ENCODE data around the gene DNAH8.

Gene DNAH8

DNA sequence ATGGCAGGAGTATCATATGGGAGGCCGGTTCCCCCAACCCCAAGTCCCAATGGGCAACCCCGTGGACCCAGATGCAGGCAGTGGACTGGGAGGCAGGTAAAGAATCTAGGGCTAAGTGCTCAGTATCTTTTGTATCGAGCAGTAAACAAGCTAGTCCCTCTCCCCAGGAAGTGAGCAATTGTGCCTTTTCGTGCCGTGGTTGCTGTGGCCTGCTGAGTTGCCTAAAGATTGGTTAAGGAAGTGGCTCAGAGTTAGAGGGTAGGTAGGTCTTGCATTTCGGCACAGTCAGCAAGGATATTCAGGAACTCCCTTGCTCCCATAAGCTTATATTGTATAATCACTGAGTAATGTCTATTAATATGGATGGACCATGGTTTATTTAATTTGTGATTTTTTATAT lies 1.3 kb upstream of the DNAH8 start:
- H3K4me1 ChIP-seq (ENCODE audit: low read depth, poor library complexity, severe bottlenecking) = no peaks in the 10 kb centered on the region
- H2AFZ ChIP-seq (ENCODE audit: low read depth) = no peak overlapping the region
- H3K79me2 ChIP-seq (ENCODE audit: insufficient read depth, low read depth) = no peaks in the 10 kb centered on the region
- H3K4me2 ChIP-seq = no peak overlapping the region
- TF ChIP-seq, protein P1, sequence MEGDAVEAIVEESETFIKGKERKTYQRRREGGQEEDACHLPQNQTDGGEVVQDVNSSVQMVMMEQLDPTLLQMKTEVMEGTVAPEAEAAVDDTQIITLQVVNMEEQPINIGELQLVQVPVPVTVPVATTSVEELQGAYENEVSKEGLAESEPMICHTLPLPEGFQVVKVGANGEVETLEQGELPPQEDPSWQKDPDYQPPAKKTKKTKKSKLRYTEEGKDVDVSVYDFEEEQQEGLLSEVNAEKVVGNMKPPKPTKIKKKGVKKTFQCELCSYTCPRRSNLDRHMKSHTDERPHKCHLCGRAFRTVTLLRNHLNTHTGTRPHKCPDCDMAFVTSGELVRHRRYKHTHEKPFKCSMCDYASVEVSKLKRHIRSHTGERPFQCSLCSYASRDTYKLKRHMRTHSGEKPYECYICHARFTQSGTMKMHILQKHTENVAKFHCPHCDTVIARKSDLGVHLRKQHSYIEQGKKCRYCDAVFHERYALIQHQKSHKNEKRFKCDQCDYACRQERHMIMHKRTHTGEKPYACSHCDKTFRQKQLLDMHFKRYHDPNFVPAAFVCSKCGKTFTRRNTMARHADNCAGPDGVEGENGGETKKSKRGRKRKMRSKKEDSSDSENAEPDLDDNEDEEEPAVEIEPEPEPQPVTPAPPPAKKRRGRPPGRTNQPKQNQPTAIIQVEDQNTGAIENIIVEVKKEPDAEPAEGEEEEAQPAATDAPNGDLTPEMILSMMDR (conservative IDR thresholded peaks at IDR 0.05; ENCODE audit: low read depth, low read length) = no peak
- no peak overlapping the region for H3K4me3 ChIP-seq (IDR thresholded peaks at IDR 0.05; ENCODE audit: insufficient read depth, low read depth, low read length)
- H3K27ac ChIP-seq = no peak overlapping the region
- no peaks in the 10 kb centered on the region for H3K27me3 ChIP-seq (ENCODE audit: insufficient read depth, low read depth)
- no peaks in the 10 kb centered on the region for H4K20me1 ChIP-seq (ENCODE audit: insufficient read depth)
- H3K36me3 ChIP-seq (ENCODE audit: insufficient read depth) = no peaks in the 10 kb centered on the region
- no peak overlapping the region for H3K9ac ChIP-seq

- TF ChIP-seq, protein P1 (conservative IDR thresholded peaks at IDR 0.05; ENCODE audit: low read depth, low read length) = no peak
- no peaks in the 10 kb centered on the region for H3K79me2 ChIP-seq (ENCODE audit: insufficient read depth, low read depth)
- H2AFZ ChIP-seq (ENCODE audit: low read depth) = no peak overlapping the region
- H3K9ac ChIP-seq = no peak overlapping the region
- no peak overlapping the region for H3K4me3 ChIP-seq (IDR thresholded peaks at IDR 0.05; ENCODE audit: insufficient read depth, low read depth, low read length)
- H3K27ac ChIP-seq = no peak overlapping the region
- no peaks in the 10 kb centered on the region for H3K4me1 ChIP-seq (ENCODE audit: low read depth, poor library complexity, severe bottlenecking)
- no peaks in the 10 kb centered on the region for H3K27me3 ChIP-seq (ENCODE audit: insufficient read depth, low read depth)
- H4K20me1 ChIP-seq (ENCODE audit: insufficient read depth) = no peaks in the 10 kb centered on the region
- no peak overlapping the region for H3K4me2 ChIP-seq
- H3K36me3 ChIP-seq (ENCODE audit: insufficient read depth) = no peaks in the 10 kb centered on the region
Observed at GRCh38 chr6:38714239-38715015, 684 bp upstream of the DNAH8 start.

DNA sequence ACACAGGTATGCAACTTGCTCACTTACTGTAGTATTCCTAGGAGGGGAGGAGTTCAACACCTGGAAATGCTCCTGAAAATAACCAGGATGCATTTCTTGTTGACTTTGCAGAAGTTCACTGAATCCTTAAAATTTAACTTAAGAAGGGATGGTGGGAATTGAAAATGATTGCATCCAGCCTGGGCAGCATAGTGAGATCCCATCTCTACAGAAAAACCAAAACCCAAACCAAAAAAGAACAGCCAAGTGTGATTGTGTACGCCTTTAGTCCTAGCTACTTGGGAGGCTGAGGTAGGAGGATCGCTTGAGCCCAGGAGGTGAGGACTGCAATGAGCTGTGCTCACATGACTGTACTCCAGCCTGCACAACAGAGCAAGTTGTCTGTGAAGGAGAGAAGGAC lies 1.7 kb downstream of the DNAH8 start:
- no peaks in the 10 kb centered on the region for H3K79me2 ChIP-seq (ENCODE audit: insufficient read depth, low read depth)

DNA sequence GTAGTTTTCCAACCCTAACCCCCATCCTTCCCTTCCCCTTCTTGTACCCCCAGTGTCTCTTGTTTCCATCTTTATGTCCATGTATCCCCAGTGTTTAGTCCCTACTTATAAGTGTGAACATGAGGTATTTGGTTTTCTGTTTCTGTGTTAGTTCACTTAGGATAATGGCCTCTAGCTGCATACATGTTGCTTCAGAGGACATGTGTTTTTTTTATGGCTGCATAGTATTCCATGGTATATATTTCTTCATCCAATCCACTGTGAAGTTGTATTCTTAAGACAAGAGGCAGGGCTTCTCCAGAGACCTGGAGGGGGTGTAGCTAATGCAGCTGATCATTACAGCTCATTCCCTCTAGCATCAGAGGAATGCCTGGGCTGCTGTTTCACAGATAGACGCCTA lies 4.2 kb downstream of the DNAH8 start:
- H3K27me3 ChIP-seq (ENCODE audit: insufficient read depth, low read depth) = no peaks in the 10 kb centered on the region
- no peak overlapping the region for H3K4me2 ChIP-seq
- no peaks in the 10 kb centered on the region for H3K36me3 ChIP-seq (ENCODE audit: insufficient read depth)
- H3K79me2 ChIP-seq (ENCODE audit: insufficient read depth, low read depth) = no peaks in the 10 kb centered on the region
- no peak overlapping the region for H2AFZ ChIP-seq (ENCODE audit: low read depth)
- H3K27ac ChIP-seq = no peak overlapping the region
- H4K20me1 ChIP-seq (ENCODE audit: insufficient read depth) = no peaks in the 10 kb centered on the region
- TF ChIP-seq, protein P1 (conservative IDR thresholded peaks at IDR 0.05; ENCODE audit: low read depth, low read length) = no peak
- no peak overlapping the region for H3K4me3 ChIP-seq (IDR thresholded peaks at IDR 0.05; ENCODE audit: insufficient read depth, low read depth, low read length)
- no peaks in the 10 kb centered on the region for H3K4me1 ChIP-seq (ENCODE audit: low read depth, poor library complexity, severe bottlenecking)
- H3K9ac ChIP-seq = no peak overlapping the region

More for the DNA sequence above, 1.7 kb downstream of the DNAH8 start:
- Histone ChIP-seq H3K4me3 (IDR thresholded peaks at IDR 0.05; ENCODE audit: insufficient read depth, low read depth, low read length) (no peak overlapping the region), H3K4me2 (no peak overlapping the region), H3K9ac (no peak overlapping the region), H3K36me3 (ENCODE audit: insufficient read depth) (no peaks in the 10 kb centered on the region), H3K27ac (no peak overlapping the region), H4K20me1 (ENCODE audit: insufficient read depth) (no peaks in the 10 kb centered on the region), H2AFZ (ENCODE audit: low read depth) (no peak overlapping the region), H3K27me3 (ENCODE audit: insufficient read depth, low read depth) (no peaks in the 10 kb centered on the region), H3K4me1 (ENCODE audit: low read depth, poor library complexity, severe bottlenecking) (no peaks in the 10 kb centered on the region)
- TF ChIP-seq, protein P1 (conservative IDR thresholded peaks at IDR 0.05; ENCODE audit: low read depth, low read length) = no peak

All from KMS-11 (cell line).